Neural cell (in vitro differentiated cells): ENCODE data around the gene ZFYVE1. TPM values are rescaled to one million over a fixed set of nuclear protein-coding genes. Genes with fewer than 3 reads are reported as not detected.

ENCODE experiments used
- H2AFZ ChIP-seq: fragments of 200-600, 300-800 bp; sonication (generic), shearing (Covaris generic); 2 replicates; pipeline ENCODE4 v1.6.0; 2014; ENCODE audit warnings: low read depth, mild to moderate bottlenecking, antibody characterized with exemption, low read length, moderate library complexity
- H3F3A ChIP-seq: fragments of 200-600 bp; shearing (Covaris generic); 2 replicates; pipeline ENCODE4 v1.6.1; 2016; ENCODE audit warnings: mild to moderate bottlenecking, moderate library complexity, mixed read lengths, antibody characterized with exemption, low read length; ENCODE audit not compliant: insufficient read depth, poor library complexity, severe bottlenecking
- H3K27ac ChIP-seq: fragments of 200-600, 300-800 bp; sonication (generic), shearing (Covaris generic); 2 replicates; pipeline ENCODE4 v1.5.1; 2014; ENCODE audit warnings: mild to moderate bottlenecking, low read length, moderate library complexity
- H3K27me3 ChIP-seq: fragments of 300-800, 200-600 bp; sonication (generic), shearing (Covaris generic); 2 replicates; pipeline ENCODE4 v1.6.0; 2014; ENCODE audit warnings: mild to moderate bottlenecking, low read depth, low read length, moderate library complexity; ENCODE audit not compliant: insufficient read depth
- H3K36me3 ChIP-seq: fragments of 300-800, 200-600 bp; sonication (generic), shearing (Covaris generic); 2 replicates; pipeline ENCODE4 v1.5.1; 2014; ENCODE audit warnings: mild to moderate bottlenecking, antibody characterized with exemption, low read length, moderate library complexity; ENCODE audit not compliant: insufficient read depth
- H3K4me2 ChIP-seq: fragments of 300-800, 200-600 bp; sonication (generic), shearing (Covaris generic); 2 replicates; pipeline ENCODE4 v1.6.0; 2014; ENCODE audit warnings: mild to moderate bottlenecking, low read length
- H3K4me3 ChIP-seq: fragments of 300-800, 200-600 bp; sonication (generic), shearing (Covaris generic); 2 replicates; pipeline ENCODE4 v1.5.1; 2014; ENCODE audit warnings: mild to moderate bottlenecking, low read length, moderate library complexity
- H3K79me2 ChIP-seq: fragments of 200-600 bp; shearing (Covaris generic); replicated peaks from 2 replicates; pipeline ENCODE4 v1.6.0; 2014; ENCODE audit warnings: mild to moderate bottlenecking, low read length, moderate library complexity; ENCODE audit not compliant: insufficient read depth
- H3K9ac ChIP-seq: fragments of 300-800, 200-600 bp; sonication (generic), shearing (Covaris generic); 2 replicates; pipeline ENCODE4 v1.6.1; 2016; ENCODE audit warnings: mild to moderate bottlenecking, low read length, mixed read lengths
- H3K9me2 ChIP-seq: fragments of 200-600 bp; shearing (Covaris generic); 2 replicates; pipeline ENCODE4 v1.6.1; 2016; ENCODE audit warnings: mild to moderate bottlenecking, low read length, mixed read lengths; ENCODE audit not compliant: insufficient read depth
- H3K9me3 ChIP-seq: fragments of 200-600, 300-800 bp; sonication (generic), shearing (Covaris generic); 2 replicates; pipeline ENCODE4 v1.6.1; 2016; ENCODE audit warnings: mild to moderate bottlenecking, mixed run types, low read length, moderate library complexity, mixed read lengths
- H4K20me1 ChIP-seq: fragments of 200-600 bp; shearing (Covaris generic); 2 replicates; pipeline ENCODE4 v1.6.1; 2016; ENCODE audit warnings: mild to moderate bottlenecking, mixed run types; ENCODE audit not compliant: insufficient read depth
- CTCF ChIP-seq: fragments of 450-650 bp; IDR thresholded peaks from 2 replicates; pipeline ENCODE4 v1.5.1; 2014; ENCODE audit warnings: antibody characterized with exemption, mild to moderate bottlenecking, moderate library complexity; ENCODE audit not compliant: poor library complexity, severe bottlenecking
- EP300 ChIP-seq: fragments of 450-650 bp; conservative IDR thresholded peaks from 2 replicates; pipeline ENCODE4 v1.6.1; 2014; ENCODE audit warnings: antibody characterized with exemption, mild to moderate bottlenecking, moderate library complexity; ENCODE audit not compliant: poor library complexity, severe bottlenecking
- EZH2 ChIP-seq: fragments of 200-600, 300-800 bp; shearing (Covaris generic), sonication (generic); IDR thresholded peaks from 2 replicates; pipeline ENCODE4 v1.6.1; 2014; ENCODE audit warnings: antibody characterized with exemption, low read length, borderline replicate concordance, mild to moderate bottlenecking; ENCODE audit not compliant: insufficient read depth, poor library complexity, severe bottlenecking
- MXI1 ChIP-seq: fragments of 450-650 bp; conservative IDR thresholded peaks from 2 replicates; pipeline ENCODE4 v1.6.1; 2014; ENCODE audit warnings: antibody characterized with exemption, mild to moderate bottlenecking; ENCODE audit not compliant: poor library complexity, severe bottlenecking
- POLR2AphosphoS5 ChIP-seq: IDR thresholded peaks from 2 replicates; pipeline ENCODE4 v1.6.1; 2012
- RAD21 ChIP-seq: fragments of 450-650 bp; conservative IDR thresholded peaks from 2 replicates; pipeline ENCODE4 v1.6.1; 2014; ENCODE audit warnings: antibody characterized with exemption, mild to moderate bottlenecking, moderate library complexity
- SMC3 ChIP-seq: fragments of 450-650 bp; conservative IDR thresholded peaks from 2 replicates; pipeline ENCODE4 v1.6.1; 2014; ENCODE audit warnings: antibody characterized with exemption, mild to moderate bottlenecking, moderate library complexity; ENCODE audit not compliant: poor library complexity
- TAF1 ChIP-seq: IDR thresholded peaks from 2 replicates; pipeline ENCODE4 v1.6.1; 2012; ENCODE audit warnings: low read depth
- polyA plus RNA-seq: library from polyadenylated mRNA; depleted of rRNA; stranded (reverse); fragments of >200 nt; gene quantifications from 2 replicates; pipeline ENCODE4 v1.2.3, GENCODE V29; 2014
- TF ChIP-seq, protein P1 (sequence below): IDR thresholded peaks from 2 replicates; pipeline ENCODE4 v1.6.1; 2012; ENCODE audit warnings: borderline replicate concordance

Gene ZFYVE1
- polyA plus RNA-seq, 1 donor from 2014 or later: 13.1 TPM

DNA sequence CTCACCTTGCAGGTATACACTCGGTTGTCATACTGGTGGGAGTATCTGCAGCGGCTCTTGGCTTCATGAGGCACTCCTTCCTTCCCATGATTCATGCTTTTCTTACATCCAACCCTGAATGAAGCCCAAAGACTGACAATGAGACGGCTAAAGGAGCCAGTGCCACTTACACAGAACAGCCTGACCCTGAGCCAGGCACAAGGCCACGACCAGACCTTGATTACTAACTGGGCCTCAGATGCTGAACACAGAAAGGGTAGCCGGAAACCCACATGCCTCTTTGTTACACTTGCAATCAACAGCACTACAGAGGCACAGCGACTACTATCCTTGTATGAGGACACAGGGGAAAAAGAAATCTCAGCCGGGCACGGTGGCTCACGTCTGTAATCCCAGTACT is 48.0 kb downstream of the ZFYVE1 start:
- TF ChIP-seq, protein P1, sequence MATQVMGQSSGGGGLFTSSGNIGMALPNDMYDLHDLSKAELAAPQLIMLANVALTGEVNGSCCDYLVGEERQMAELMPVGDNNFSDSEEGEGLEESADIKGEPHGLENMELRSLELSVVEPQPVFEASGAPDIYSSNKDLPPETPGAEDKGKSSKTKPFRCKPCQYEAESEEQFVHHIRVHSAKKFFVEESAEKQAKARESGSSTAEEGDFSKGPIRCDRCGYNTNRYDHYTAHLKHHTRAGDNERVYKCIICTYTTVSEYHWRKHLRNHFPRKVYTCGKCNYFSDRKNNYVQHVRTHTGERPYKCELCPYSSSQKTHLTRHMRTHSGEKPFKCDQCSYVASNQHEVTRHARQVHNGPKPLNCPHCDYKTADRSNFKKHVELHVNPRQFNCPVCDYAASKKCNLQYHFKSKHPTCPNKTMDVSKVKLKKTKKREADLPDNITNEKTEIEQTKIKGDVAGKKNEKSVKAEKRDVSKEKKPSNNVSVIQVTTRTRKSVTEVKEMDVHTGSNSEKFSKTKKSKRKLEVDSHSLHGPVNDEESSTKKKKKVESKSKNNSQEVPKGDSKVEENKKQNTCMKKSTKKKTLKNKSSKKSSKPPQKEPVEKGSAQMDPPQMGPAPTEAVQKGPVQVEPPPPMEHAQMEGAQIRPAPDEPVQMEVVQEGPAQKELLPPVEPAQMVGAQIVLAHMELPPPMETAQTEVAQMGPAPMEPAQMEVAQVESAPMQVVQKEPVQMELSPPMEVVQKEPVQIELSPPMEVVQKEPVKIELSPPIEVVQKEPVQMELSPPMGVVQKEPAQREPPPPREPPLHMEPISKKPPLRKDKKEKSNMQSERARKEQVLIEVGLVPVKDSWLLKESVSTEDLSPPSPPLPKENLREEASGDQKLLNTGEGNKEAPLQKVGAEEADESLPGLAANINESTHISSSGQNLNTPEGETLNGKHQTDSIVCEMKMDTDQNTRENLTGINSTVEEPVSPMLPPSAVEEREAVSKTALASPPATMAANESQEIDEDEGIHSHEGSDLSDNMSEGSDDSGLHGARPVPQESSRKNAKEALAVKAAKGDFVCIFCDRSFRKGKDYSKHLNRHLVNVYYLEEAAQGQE: no peak
- TF ChIP-seq TAF1: no peak
- TF ChIP-seq EP300: no peak
- TF ChIP-seq POLR2AphosphoS5: no peak
- TF ChIP-seq MXI1: no peak
- TF ChIP-seq RAD21: no peak
- no peak for TF ChIP-seq CTCF
- no peak for TF ChIP-seq EZH2
- no peak for TF ChIP-seq SMC3

GRCh38 chr14:72975770-72976169 is 51.1 kb downstream of the ZFYVE1 start:
- H4K20me1 ChIP-seq: no peaks in the 10 kb centered on the region
- H3K79me2 ChIP-seq: no peaks in the 10 kb centered on the region
- no peak overlapping the region for H3K27ac ChIP-seq
- no peaks in the 10 kb centered on the region for H3K27me3 ChIP-seq
- no peaks in the 10 kb centered on the region for H3K9me2 ChIP-seq
- no peaks in the 10 kb centered on the region for H3F3A ChIP-seq
- H3K9ac ChIP-seq: no peak overlapping the region
- H3K36me3 ChIP-seq: peaks cover 14% of the 10 kb centered on the region
- H3K9me3 ChIP-seq: no peaks in the 10 kb centered on the region
- no peak for TF ChIP-seq POLR2AphosphoS5
- TF ChIP-seq, protein P1: no peak
- TF ChIP-seq RAD21: no peak
- TF ChIP-seq SMC3: no peak
- no peak for TF ChIP-seq CTCF
- no peak for TF ChIP-seq EP300
- H3K4me2 ChIP-seq: no peak overlapping the region
- H3K4me3 ChIP-seq: no peak overlapping the region
- no peak overlapping the region for H2AFZ ChIP-seq

More for the DNA sequence above, 48.0 kb downstream of the ZFYVE1 start:
- H4K20me1 ChIP-seq: no peaks in the 10 kb centered on the region
- H3K4me2 ChIP-seq: no peak overlapping the region
- H3K9me3 ChIP-seq: no peaks in the 10 kb centered on the region
- H3K27ac ChIP-seq: no peak overlapping the region
- H3K79me2 ChIP-seq: no peaks in the 10 kb centered on the region
- no peak overlapping the region for H2AFZ ChIP-seq
- H3K9me2 ChIP-seq: no peaks in the 10 kb centered on the region
- no peak overlapping the region for H3K9ac ChIP-seq
- no peaks in the 10 kb centered on the region for H3K27me3 ChIP-seq
- H3K36me3 ChIP-seq: peaks cover 14% of the 10 kb centered on the region
- H3K4me3 ChIP-seq: no peak overlapping the region
- H3F3A ChIP-seq: no peaks in the 10 kb centered on the region
